Fibroblast of lung (primary cell): ENCODE results near the gene XIRP2. TPM values are rescaled to one million over a fixed set of nuclear protein-coding genes. Genes with fewer than 3 reads are reported as not detected.
A peak's percentile ranks its signal among the peaks of the same experiment; 100 is the strongest.

ENCODE experiments used
- DNase-seq, 2 donors: peaks; one replicate each; pipeline versions ENCODE4 v3.0.0 to v3.0.0-alpha.2; 2010; ENCODE audit warnings: low read depth in 2 of 2
- H2AFZ ChIP-seq: 2 replicates; pipeline ENCODE4 v1.5.1; 2012; ENCODE audit warnings: low read length, control low read depth, inconsistent platforms
- H3K27ac ChIP-seq: 2 replicates; pipeline ENCODE4 v1.5.1; 2011; ENCODE audit warnings: low read length, control low read depth; ENCODE audit not compliant: insufficient read depth
- H3K27me3 ChIP-seq: 2 replicates; pipeline ENCODE4 v1.5.1; 2011; ENCODE audit warnings: mild to moderate bottlenecking, low read length; ENCODE audit not compliant: control insufficient read depth, insufficient read depth
- H3K36me3 ChIP-seq: 2 replicates; pipeline ENCODE4 v1.5.1; 2011; ENCODE audit warnings: low read length; ENCODE audit not compliant: control insufficient read depth, insufficient read depth
- H3K4me1 ChIP-seq: 2 replicates; pipeline ENCODE4 v1.5.1; 2011; ENCODE audit warnings: low read length; ENCODE audit not compliant: control insufficient read depth, insufficient read depth; ENCODE audit errors: extremely low read depth
- H3K4me2 ChIP-seq: 2 replicates; pipeline ENCODE4 v1.5.1; 2011; ENCODE audit warnings: low read length, control low read depth; ENCODE audit not compliant: insufficient read depth; ENCODE audit errors: extremely low read depth
- H3K4me3 ChIP-seq, 4 experiments: fragments of 200-600 bp in 1 of 4; sonication (generic) in 1 of 4; replicated peaks in 1 of 4; 2 replicates each; pipeline ENCODE4 v1.5.1; 2011 to 2016; ENCODE audit warnings: low read length in 4 of 4, low read depth in 3 of 4, mild to moderate bottlenecking in 3 of 4, control low read depth in 2 of 4, inconsistent platforms in 1 of 4, mixed read lengths in 1 of 4; ENCODE audit not compliant: insufficient read depth in 1 of 4; ENCODE audit errors: control extremely low read depth in 1 of 4
- H3K79me2 ChIP-seq: 2 replicates; pipeline ENCODE4 v1.5.1; 2012; ENCODE audit warnings: mild to moderate bottlenecking, low read length, inconsistent platforms; ENCODE audit not compliant: control insufficient read depth, insufficient read depth
- H3K9ac ChIP-seq: 2 replicates; pipeline ENCODE4 v1.5.1; 2011; ENCODE audit warnings: mild to moderate bottlenecking, low read length, control low read depth; ENCODE audit not compliant: insufficient read depth
- H3K9me3 ChIP-seq: 2 replicates; pipeline ENCODE4 v1.5.1; 2012; ENCODE audit warnings: low read depth, low read length; ENCODE audit not compliant: control insufficient read depth, insufficient read depth
- H4K20me1 ChIP-seq: 2 replicates; pipeline ENCODE4 v1.5.1; 2011; ENCODE audit warnings: low read length; ENCODE audit not compliant: control insufficient read depth, insufficient read depth; ENCODE audit errors: extremely low read depth
- EZH2 ChIP-seq: IDR thresholded peaks from 2 replicates; pipeline ENCODE4 v1.5.1; 2012; ENCODE audit warnings: low read length, control low read depth, mild to moderate bottlenecking; ENCODE audit errors: missing control alignments
- polyA plus RNA-seq, 2 donors: library from polyadenylated mRNA; depleted of rRNA in 1 of 2; stranded (reverse) in 1 of 2; unstranded in 1 of 2; fragments of >200 nt; gene quantifications; 2 replicates each; pipeline ENCODE4 v1.2.1, GENCODE V29; 2011 to 2012; ENCODE audit warnings: missing spikeins in 1 of 2
- total RNA-seq: library from RNA; depleted of rRNA; stranded (reverse); fragments of >200 nt; gene quantifications from 2 replicates; pipeline ENCODE4 v1.2.1, GENCODE V29; 2014
- TF ChIP-seq, protein P1 (sequence below), 2 donors: IDR thresholded peaks in 1 of 2; conservative IDR thresholded peaks in 1 of 2; 1 replicate in 1 of 2; 2 replicates in 1 of 2; pipeline ENCODE4 v1.5.1; 2011 to 2012; ENCODE audit warnings: low read length in 2 of 2, control low read depth in 1 of 2, inconsistent platforms in 1 of 2, low read depth in 1 of 2, mild to moderate bottlenecking in 1 of 2

XIRP2 gene
- total and polyA plus RNA-seq, 2 donors (not counting 1 experiment from before 2014, with no cell fraction given) = 1.1 to 2.0 TPM

DNA sequence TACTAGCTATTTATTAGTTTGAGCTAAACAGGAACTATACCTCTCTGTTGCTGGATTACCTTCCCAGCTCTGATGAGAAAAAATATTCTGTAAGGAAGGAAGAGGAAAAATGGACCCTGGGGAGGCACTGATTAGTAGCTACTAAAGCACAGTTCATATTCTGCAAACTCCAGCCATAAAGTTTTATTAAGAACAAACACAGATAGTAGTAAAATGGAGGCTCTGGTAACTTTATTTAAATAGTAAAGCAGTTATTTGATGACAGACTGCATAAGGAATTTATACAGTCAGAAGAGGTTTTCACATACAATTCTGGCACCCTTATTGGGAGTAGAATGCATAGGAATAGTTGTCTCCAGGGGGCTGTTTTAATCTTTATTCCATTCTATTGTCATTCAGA lies 84.1 kb downstream of the XIRP2 start:
- Histone ChIP-seq H3K9ac (no peak overlapping the region), H3K27me3 (no peaks in the 10 kb centered on the region), H3K36me3 (no peaks in the 10 kb centered on the region), H3K79me2 (no peaks in the 10 kb centered on the region), H3K4me1 (no peaks in the 10 kb centered on the region), H3K4me2 (no peak overlapping the region), H3K4me3 (no peak overlapping the region), H2AFZ (no peak overlapping the region), H3K27ac (no peak overlapping the region), H3K9me3 (no peaks in the 10 kb centered on the region), H4K20me1 (no peaks in the 10 kb centered on the region)
- DNase-seq = peak; percentile 2 to 19
- TF ChIP-seq, protein P1, sequence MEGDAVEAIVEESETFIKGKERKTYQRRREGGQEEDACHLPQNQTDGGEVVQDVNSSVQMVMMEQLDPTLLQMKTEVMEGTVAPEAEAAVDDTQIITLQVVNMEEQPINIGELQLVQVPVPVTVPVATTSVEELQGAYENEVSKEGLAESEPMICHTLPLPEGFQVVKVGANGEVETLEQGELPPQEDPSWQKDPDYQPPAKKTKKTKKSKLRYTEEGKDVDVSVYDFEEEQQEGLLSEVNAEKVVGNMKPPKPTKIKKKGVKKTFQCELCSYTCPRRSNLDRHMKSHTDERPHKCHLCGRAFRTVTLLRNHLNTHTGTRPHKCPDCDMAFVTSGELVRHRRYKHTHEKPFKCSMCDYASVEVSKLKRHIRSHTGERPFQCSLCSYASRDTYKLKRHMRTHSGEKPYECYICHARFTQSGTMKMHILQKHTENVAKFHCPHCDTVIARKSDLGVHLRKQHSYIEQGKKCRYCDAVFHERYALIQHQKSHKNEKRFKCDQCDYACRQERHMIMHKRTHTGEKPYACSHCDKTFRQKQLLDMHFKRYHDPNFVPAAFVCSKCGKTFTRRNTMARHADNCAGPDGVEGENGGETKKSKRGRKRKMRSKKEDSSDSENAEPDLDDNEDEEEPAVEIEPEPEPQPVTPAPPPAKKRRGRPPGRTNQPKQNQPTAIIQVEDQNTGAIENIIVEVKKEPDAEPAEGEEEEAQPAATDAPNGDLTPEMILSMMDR (conservative IDR thresholded peaks at IDR 0.05 in 1 of 2, IDR thresholded peaks at IDR 0.05 in 1 of 2; ENCODE audit: low read depth in 1 of 2, low read length in 2 of 2) = no peak

DNA sequence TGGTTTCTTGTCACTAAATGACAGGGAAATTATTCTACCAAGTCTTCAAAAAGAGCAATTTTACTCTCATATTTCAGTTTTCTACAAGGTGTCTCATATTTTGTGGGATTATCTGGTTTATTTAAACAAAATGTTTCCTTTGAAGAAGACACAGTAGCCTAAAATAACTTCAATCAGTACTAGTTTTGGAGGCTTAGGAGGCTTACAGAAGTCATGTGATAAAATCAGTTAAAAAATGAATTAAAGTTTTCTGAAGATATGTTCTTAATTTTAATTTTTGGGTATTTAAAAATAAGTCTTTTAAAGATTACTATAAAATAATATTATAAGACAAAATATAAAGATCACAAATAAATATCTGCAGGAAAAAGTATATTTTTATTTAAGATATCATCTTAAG lies 95.9 kb downstream of the XIRP2 start:
- Histone ChIP-seq H3K4me3 (no peak overlapping the region), H4K20me1 (no peaks in the 10 kb centered on the region), H3K4me1 (no peaks in the 10 kb centered on the region), H3K36me3 (no peaks in the 10 kb centered on the region), H3K27me3 (no peaks in the 10 kb centered on the region), H3K9me3 (no peaks in the 10 kb centered on the region), H3K79me2 (no peaks in the 10 kb centered on the region), H3K9ac (no peak overlapping the region), H3K4me2 (no peak overlapping the region), H3K27ac (no peak overlapping the region), H2AFZ (no peak overlapping the region)
- TF ChIP-seq EZH2 = no peak
- TF ChIP-seq, protein P1 (conservative IDR thresholded peaks at IDR 0.05 in 1 of 2, IDR thresholded peaks at IDR 0.05 in 1 of 2; ENCODE audit: low read depth in 1 of 2, low read length in 2 of 2) = no peak
- no peak for DNase-seq

DNA sequence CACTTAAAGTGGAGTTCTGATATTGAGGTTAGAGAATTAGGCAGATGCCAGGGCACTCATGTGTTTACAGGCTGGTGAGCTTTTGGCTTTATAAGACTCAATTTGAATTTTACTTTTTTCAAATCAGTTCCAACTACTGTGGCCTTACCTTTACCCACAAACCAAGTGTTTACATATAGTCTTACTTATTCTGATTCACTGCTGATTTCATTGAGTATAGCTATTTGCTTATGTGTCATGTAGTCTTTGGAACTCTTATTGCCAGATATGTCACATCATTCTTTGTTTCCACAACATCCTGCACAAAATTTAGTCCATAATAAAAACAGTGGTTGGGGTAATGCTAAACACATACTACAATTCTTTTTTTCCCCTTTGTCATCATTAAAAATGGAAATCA lies 96.5 kb downstream of the XIRP2 start:
- Histone ChIP-seq H4K20me1 (no peaks in the 10 kb centered on the region), H3K27ac (no peak overlapping the region), H3K36me3 (no peaks in the 10 kb centered on the region), H3K27me3 (no peaks in the 10 kb centered on the region), H2AFZ (no peak overlapping the region), H3K4me1 (no peaks in the 10 kb centered on the region), H3K4me3 (no peak overlapping the region), H3K79me2 (no peaks in the 10 kb centered on the region), H3K9me3 (no peaks in the 10 kb centered on the region), H3K9ac (no peak overlapping the region), H3K4me2 (no peak overlapping the region)
- TF ChIP-seq, protein P1 (conservative IDR thresholded peaks at IDR 0.05 in 1 of 2, IDR thresholded peaks at IDR 0.05 in 1 of 2; ENCODE audit: low read depth in 1 of 2, low read length in 2 of 2) = no peak
- TF ChIP-seq EZH2 = no peak
- DNase-seq = peak; percentile 25 to 38
